Breast epithelium (tissue), 4 donors: Measurements from ENCODE around the gene SLC39A11. TPM values are rescaled to one million over a fixed set of nuclear protein-coding genes. Genes with fewer than 3 reads are reported as not detected.

Experiments
- DNase-seq, 2 donors: peaks; one replicate each; pipeline ENCODE4 v3.0.0-alpha.2; 2019; ENCODE audit warnings: low spot score in 2 of 2
- H3K27ac ChIP-seq, 2 donors: fragments of 200-600 bp; sonication (generic) in 1 of 2; one replicate each; pipeline ENCODE4 v1.5.1; 2016 to 2019; ENCODE audit warnings: mild to moderate bottlenecking in 1 of 2
- H3K27me3 ChIP-seq, 2 donors: fragments of 200-600 bp; sonication (generic) in 1 of 2; one replicate each; pipeline versions ENCODE4 v1.5.1 to v1.6.0; 2017 to 2019; ENCODE audit warnings: control low read depth in 1 of 2, mild to moderate bottlenecking in 1 of 2
- H3K36me3 ChIP-seq: fragments of 200-600 bp; one replicate; pipeline ENCODE4 v1.5.1; 2019
- H3K4me1 ChIP-seq, 2 donors: fragments of 200-600 bp; sonication (generic); one replicate each; pipeline ENCODE4 v1.5.1; 2016 to 2019; ENCODE audit warnings: control low read depth in 1 of 2
- H3K4me3 ChIP-seq, 3 donors: fragments of 200-600 bp; sonication (generic); 1 replicate in 2 of 3; 2 replicates in 1 of 3; pipeline ENCODE4 v1.5.1; 2016 to 2019; ENCODE audit warnings: mild to moderate bottlenecking in 3 of 3, moderate library complexity in 2 of 3
- H3K9me3 ChIP-seq, 2 donors: fragments of 200-600 bp; sonication (generic) in 1 of 2; one replicate each; pipeline ENCODE4 v1.5.1; 2016 to 2019; ENCODE audit warnings: control low read depth in 1 of 2
- CTCF ChIP-seq, 3 donors: fragments of 450-650 bp; IDR thresholded peaks; one replicate each; pipeline ENCODE4 v1.5.1; 2016 to 2017; ENCODE audit warnings: antibody characterized with exemption in 3 of 3, mild to moderate bottlenecking in 3 of 3, moderate library complexity in 3 of 3
- POLR2A ChIP-seq: fragments of 450-650 bp; IDR thresholded peaks from one replicate; pipeline ENCODE4 v1.6.1; 2016; ENCODE audit warnings: antibody characterized with exemption, mild to moderate bottlenecking, moderate library complexity
- POLR2AphosphoS5 ChIP-seq, 3 donors: sonication (generic); formaldehyde crosslinking; IDR thresholded peaks; one replicate each; pipeline ENCODE4 v1.6.1; 2017; ENCODE audit warnings: antibody characterized with exemption in 3 of 3
- intact Hi-C: fragments of 100-400 bp; cut with DNase I; formaldehyde crosslinking; loops from one replicate; pipeline ENCODE4 v1.15.1; 2023; ENCODE audit warnings: low total_unique reads
- total RNA-seq, 3 donors: library from RNA; depleted of rRNA; stranded (reverse); fragments of >200 nt; gene quantifications; one replicate each; pipeline ENCODE4 v1.1.0, GENCODE V29; 2016

SLC39A11 gene
- total RNA-seq, 3 donors from 2014 or later = 31.8 to 54.6 (median 47.0) TPM

GRCh38 chr17:72930031-72930430 is 162.5 kb downstream of the SLC39A11 start:
- Histone ChIP-seq H3K4me1 (no peaks in the 10 kb centered on the region), H3K36me3 (no peaks in the 10 kb centered on the region), H3K27ac (no peak overlapping the region), H3K27me3 (no peaks in the 10 kb centered on the region), H3K9me3 (no peaks in the 10 kb centered on the region), H3K4me3 (no peak overlapping the region)
- intact Hi-C loops = no loop called here
- no peak for DNase-seq
- TF ChIP-seq POLR2AphosphoS5 (IDR thresholded peaks at IDR 0.05) = no peak
- no peak for TF ChIP-seq POLR2A
- TF ChIP-seq CTCF (IDR thresholded peaks at IDR 0.05) = no peak

GRCh38 chr17:72928454-72929136 is 163.9 kb downstream of the SLC39A11 start:
- no peak for DNase-seq
- Histone ChIP-seq H3K4me3 (no peak overlapping the region), H3K27ac (no peak overlapping the region), H3K9me3 (no peaks in the 10 kb centered on the region), H3K27me3 (no peaks in the 10 kb centered on the region), H3K4me1 (no peaks in the 10 kb centered on the region), H3K36me3 (no peaks in the 10 kb centered on the region)
- TF ChIP-seq POLR2AphosphoS5 (IDR thresholded peaks at IDR 0.05) = no peak
- TF ChIP-seq POLR2A = no peak
- no peak for TF ChIP-seq CTCF (IDR thresholded peaks at IDR 0.05)
- intact Hi-C loops = no loop called here

GRCh38 chr17:72927760-72928159 is 164.7 kb downstream of the SLC39A11 start:
- no peaks in the 10 kb centered on the region for H3K4me1 ChIP-seq
- intact Hi-C loops = no loop called here
- H3K27me3 ChIP-seq = no peaks in the 10 kb centered on the region
- no peak overlapping the region for H3K27ac ChIP-seq
- H3K9me3 ChIP-seq = no peaks in the 10 kb centered on the region
- no peaks in the 10 kb centered on the region for H3K36me3 ChIP-seq
- DNase-seq = no peak
- TF ChIP-seq POLR2A (no peak), CTCF (IDR thresholded peaks at IDR 0.05) (no peak), POLR2AphosphoS5 (IDR thresholded peaks at IDR 0.05) (no peak)
- no peak overlapping the region for H3K4me3 ChIP-seq

- TF ChIP-seq POLR2AphosphoS5 (IDR thresholded peaks at IDR 0.05) (no peak), CTCF (IDR thresholded peaks at IDR 0.05) (no peak), POLR2A (no peak)
- H3K36me3 ChIP-seq = no peaks in the 10 kb centered on the region
- H3K27ac ChIP-seq = no peak overlapping the region
- H3K9me3 ChIP-seq = no peaks in the 10 kb centered on the region
- no peak for DNase-seq
- H3K4me1 ChIP-seq = no peaks in the 10 kb centered on the region
- no peak overlapping the region for H3K4me3 ChIP-seq
- intact Hi-C loops = no loop called here
- H3K27me3 ChIP-seq = no peaks in the 10 kb centered on the region
Measured at GRCh38 chr17:72927146-72927545, 165.3 kb downstream of the SLC39A11 start.

- Histone ChIP-seq H3K4me3 (no peak overlapping the region), H3K9me3 (no peaks in the 10 kb centered on the region), H3K36me3 (no peaks in the 10 kb centered on the region), H3K4me1 (no peaks in the 10 kb centered on the region), H3K27me3 (no peaks in the 10 kb centered on the region), H3K27ac (no peak overlapping the region)
- intact Hi-C loops = no loop called here
- no peak for DNase-seq
- TF ChIP-seq POLR2A = no peak
- TF ChIP-seq CTCF (IDR thresholded peaks at IDR 0.05) = no peak
- TF ChIP-seq POLR2AphosphoS5 (IDR thresholded peaks at IDR 0.05) = no peak
Measured at GRCh38 chr17:72926171-72926570, 166.3 kb downstream of the SLC39A11 start.
